ENCODE data around the gene SNAPIN. TPM values are rescaled to one million over a fixed set of nuclear protein-coding genes. Genes with fewer than 3 reads are reported as not detected.

SNAPIN gene
- total RNA-seq, 1 experiment from 2014 or later, result 39.1 TPM

- Histone ChIP-seq H3K9ac (ENCODE audit: low read length) (peak overlapping the region; percentile 5), H3K9me3 (ENCODE audit: control insufficient read depth in 1 of 2, insufficient read depth in 1 of 2, low read depth in 1 of 2, low read length in 2 of 2) (no peaks in the 10 kb centered on the region), H3K9me2 (ENCODE audit: insufficient read depth) (no peaks in the 10 kb centered on the region), H3K4me1 (ENCODE audit: control insufficient read depth in 1 of 2, insufficient read depth in 2 of 2, low read length in 2 of 2) (peaks cover 55 to 77% of the 10 kb centered on the region in 2 experiments), H3K36me3 (ENCODE audit: control insufficient read depth in 1 of 2, insufficient read depth in 2 of 2, low read length in 2 of 2) (no peaks in the 10 kb centered on the region), H2AFZ (ENCODE audit: low read depth, low read length, poor library complexity, severe bottlenecking) (no peak overlapping the region), H3K4me3 (replicated peaks in 1 of 2; ENCODE audit: low read depth in 1 of 2, low read length in 2 of 2) (peak overlapping the region; percentile 50 to 57; a peak in 2 of 4 replicates), H3K27ac (ENCODE audit: low read depth, low read length) (peak overlapping the region; percentile 34), H4K20me1 (ENCODE audit: insufficient read depth) (no peaks in the 10 kb centered on the region), H3K27me3 (ENCODE audit: insufficient read depth, low read length) (no peaks in the 10 kb centered on the region), H3K4me2 (ENCODE audit: low read length) (peak overlapping the region; percentile 73), H3K79me2 (ENCODE audit: insufficient read depth, low read length) (peaks cover 51% of the 10 kb centered on the region)
- intact Hi-C loops (cut with micrococcal nuclease), result loop anchor here (5.0 kb wide), 1 partner anchor 83 kb away; no protein-coding TSS in a partner anchor
- TF ChIP-seq POLR2AphosphoS5 (IDR thresholded peaks at IDR 0.05; ENCODE audit: low read depth, low read length) (no peak), CTCF (IDR thresholded peaks at IDR 0.05 in 2 of 3, conservative IDR thresholded peaks at IDR 0.05 in 1 of 3; ENCODE audit: borderline replicate concordance in 1 of 3, insufficient read depth in 1 of 3, low read depth in 2 of 3, low read length in 2 of 3) (no peak), MAX (IDR thresholded peaks at IDR 0.05) (no peak), ZNF274 (IDR thresholded peaks at IDR 0.05; ENCODE audit: low read depth, low read length) (no peak), EZH2 (IDR thresholded peaks at IDR 0.05) (no peak), CBX3 (IDR thresholded peaks at IDR 0.05; ENCODE audit: low read depth) (no peak), ATF3 (IDR thresholded peaks at IDR 0.05) (no peak), CEBPB (IDR thresholded peaks at IDR 0.05; ENCODE audit: low read depth) (no peak), SIN3A (IDR thresholded peaks at IDR 0.05; ENCODE audit: low read depth) (no peak), POLR2A (IDR thresholded peaks at IDR 0.05; ENCODE audit: borderline replicate concordance, extremely low read depth, insufficient read depth, insufficient read length) (no peak), JUND (IDR thresholded peaks at IDR 0.05) (no peak), ZBTB33 (IDR thresholded peaks at IDR 0.05; ENCODE audit: extremely low read depth, insufficient replicate concordance, low read length) (no peak), YY1 (IDR thresholded peaks at IDR 0.05; ENCODE audit: extremely low read depth, insufficient replicate concordance, low read depth, low read length) (no peak), SP1 (IDR thresholded peaks at IDR 0.05; ENCODE audit: low read depth) (no peak), EZH2phosphoT487 (IDR thresholded peaks at IDR 0.05; ENCODE audit: borderline replicate concordance) (no peak)
- DNase-seq (ENCODE audit: low read depth, low spot score) (no peak), ATAC-seq (no peak)
- ChIA-PET POLR2A (interaction anchor here (0.8 to 9.1 kb wide), 9 partner anchors 12 to 99 kb away, joined by 3 to 172 read pairs (median 5); partner anchors contain the start of genes CHTOP, S100A1, S100A13 and S100A4), CTCF (interaction anchor here (1.2 to 7.7 kb wide), 3 partner anchors 12 to 43 kb away, joined by 4 to 76 read pairs (median 33); partner anchors contain the start of genes S100A1 and S100A13), RAD21 (ENCODE audit: low non-redundant PET in 1 of 2, low total read pairs in 2 of 2, uncharacterized antibody in 2 of 2, unreplicated experiment in 2 of 2) (no interaction called here)
- no TSS peak for BruUV-seq (replicated peaks)
Observed at GRCh38 chr1:153614906-153615305, 43.6 kb upstream of the SNAPIN start.
